Measurements from ENCODE around the gene HMGA1. TPM values are rescaled to one million over a fixed set of nuclear protein-coding genes. Genes with fewer than 3 reads are reported as not detected.

The HMGA1 gene
- total and polyA plus RNA-seq, 7 donors, result 83.5 to 389 (median 134) TPM

GRCh38 chr6:34240329-34241248 lies 3.9 kb downstream of the HMGA1 start:
- 90 to 93% (median 91%) methylated on average over 22 of the region's 22 CpGs for WGBS, 3 donors
- no peak for ATAC-seq
- no peak for DNase-seq
- H3K9me3 ChIP-seq, result no peaks in the 10 kb centered on the region
- H3K36me3 ChIP-seq (ENCODE audit: insufficient read depth in 1 of 2, low read depth in 1 of 2), result peaks cover 0 to 36% of the 10 kb centered on the region in 2 donors
- H3K4me1 ChIP-seq, result peaks cover 22% of the 10 kb centered on the region
- no peak for TF ChIP-seq CTCF (IDR thresholded peaks at IDR 0.05)
- no peak overlapping the region for H3K27ac ChIP-seq
- no peak overlapping the region for H3K4me3 ChIP-seq
- intact Hi-C loops (cut with DNase I), result no loop called here
- no peaks in the 10 kb centered on the region for H3K27me3 ChIP-seq (ENCODE audit: insufficient read depth in 3 of 3, low read length in 2 of 3)

GRCh38 chr6:34241351-34242215 lies 4.9 kb downstream of the HMGA1 start:
- Histone ChIP-seq H3K4me1 (peaks cover 23% of the 10 kb centered on the region), H3K9me3 (no peaks in the 10 kb centered on the region), H3K36me3 (ENCODE audit: insufficient read depth in 1 of 2, low read depth in 1 of 2) (peaks cover 0 to 36% of the 10 kb centered on the region in 2 donors), H3K27me3 (ENCODE audit: insufficient read depth in 3 of 3, low read length in 2 of 3) (no peaks in the 10 kb centered on the region), H3K27ac (no peak overlapping the region), H3K4me3 (no peak overlapping the region)
- intact Hi-C loops (cut with DNase I), result no loop called here
- ATAC-seq (no peak), DNase-seq (no peak)
- WGBS, 3 donors, result 89 to 96% (median 93%) methylated on average over 13 of the region's 13 CpGs
- no peak for TF ChIP-seq CTCF (IDR thresholded peaks at IDR 0.05)

- WGBS, 3 donors, result 80 to 88% (median 85%) methylated on average over 7 of the region's 7 CpGs
- no peak for DNase-seq
- peak overlapping the region; percentile 87 for H3K27ac ChIP-seq
- H3K4me1 ChIP-seq, result peaks cover 30% of the 10 kb centered on the region
- H3K36me3 ChIP-seq (ENCODE audit: insufficient read depth in 1 of 2, low read depth in 1 of 2), result peaks cover 0 to 36% of the 10 kb centered on the region in 2 donors
- H3K4me3 ChIP-seq, result no peak overlapping the region
- TF ChIP-seq CTCF (IDR thresholded peaks at IDR 0.05), result no peak
- no peaks in the 10 kb centered on the region for H3K27me3 ChIP-seq (ENCODE audit: insufficient read depth in 3 of 3, low read length in 2 of 3)
- ATAC-seq, result no peak
- intact Hi-C loops (cut with DNase I), result no loop called here
- H3K9me3 ChIP-seq, result no peaks in the 10 kb centered on the region
These were observed 5.8 kb downstream of the HMGA1 start for GRCh38 chr6:34242252-34243130.

- DNase-seq (no peak), ATAC-seq (no peak)
- Histone ChIP-seq H3K4me1 (peaks cover 32% of the 10 kb centered on the region), H3K27ac (peak overlapping the region; percentile 87), H3K36me3 (ENCODE audit: insufficient read depth in 1 of 2, low read depth in 1 of 2) (peaks cover 0 to 36% of the 10 kb centered on the region in 2 donors), H3K4me3 (no peak overlapping the region), H3K9me3 (no peaks in the 10 kb centered on the region), H3K27me3 (ENCODE audit: insufficient read depth in 3 of 3, low read length in 2 of 3) (no peaks in the 10 kb centered on the region)
- intact Hi-C loops (cut with DNase I), result no loop called here
- WGBS, 3 donors, result 58 to 69% (median 65%) methylated on average over 5 of the region's 5 CpGs
- no peak for TF ChIP-seq CTCF (IDR thresholded peaks at IDR 0.05)
These were observed 6.6 kb downstream of the HMGA1 start for GRCh38 chr6:34243131-34243771.
